Neuronal stem cell (in vitro differentiated cells): Measurements from ENCODE around the gene TIGD4.

ENCODE experiments used
- DNase-seq: peaks from one replicate; pipeline ENCODE4 v3.0.0-alpha.2; 2013; ENCODE audit warnings: low spot score
- H2AFZ ChIP-seq: one replicate; pipeline ENCODE4 v1.6.1; 2013; ENCODE audit warnings: mild to moderate bottlenecking, low read length, inconsistent platforms
- H2AK5ac ChIP-seq: 2 replicates; pipeline ENCODE4 v1.6.1; 2013; ENCODE audit warnings: low read depth, mild to moderate bottlenecking, inconsistent platforms, low read length, moderate library complexity, mixed read lengths
- H2BK120ac ChIP-seq: 2 replicates; pipeline ENCODE4 v1.6.1; 2013; ENCODE audit warnings: low read depth, mild to moderate bottlenecking, inconsistent platforms, low read length, moderate library complexity, mixed read lengths
- H2BK12ac ChIP-seq: one replicate; pipeline ENCODE4 v1.6.1; 2013; ENCODE audit warnings: low read length, inconsistent platforms
- H2BK15ac ChIP-seq: 2 replicates; pipeline ENCODE4 v1.6.1; 2013; ENCODE audit warnings: mild to moderate bottlenecking, low read length, inconsistent platforms, mixed read lengths
- H2BK5ac ChIP-seq: one replicate; pipeline ENCODE4 v1.6.1; 2013; ENCODE audit warnings: inconsistent platforms, mild to moderate bottlenecking, low read length, moderate library complexity
- H3K14ac ChIP-seq: one replicate; pipeline ENCODE4 v1.6.1; 2013; ENCODE audit warnings: low read length, inconsistent platforms
- H3K18ac ChIP-seq: 2 replicates; pipeline ENCODE4 v1.6.1; 2013; ENCODE audit warnings: low read length, inconsistent platforms
- H3K23ac ChIP-seq: 2 replicates; pipeline ENCODE4 v1.6.1; 2013; ENCODE audit warnings: low read depth, mild to moderate bottlenecking, mixed read lengths, low read length, inconsistent platforms; ENCODE audit not compliant: poor library complexity
- H3K27ac ChIP-seq: replicated peaks from 3 replicates; pipeline ENCODE4 v1.5.1; 2013; ENCODE audit warnings: low read length, inconsistent platforms
- H3K27me3 ChIP-seq, 3 experiments: 2 replicates each; pipeline ENCODE4 v1.6.1; 2013; ENCODE audit warnings: low read length in 3 of 3, mild to moderate bottlenecking in 2 of 3, inconsistent platforms in 1 of 3, low read depth in 1 of 3, mixed read lengths in 1 of 3, moderate library complexity in 1 of 3; ENCODE audit not compliant: control insufficient read depth in 3 of 3, insufficient read depth in 3 of 3
- H3K36me3 ChIP-seq, 2 donors: replicated peaks in 1 of 2; 2 replicates each; pipeline ENCODE4 v1.6.1; 2013; ENCODE audit warnings: low read length in 2 of 2; ENCODE audit not compliant: control insufficient read depth in 2 of 2, insufficient read depth in 2 of 2
- H3K4ac ChIP-seq: 2 replicates; pipeline ENCODE4 v1.6.1; 2013; ENCODE audit warnings: inconsistent platforms, mild to moderate bottlenecking, low read length, moderate library complexity
- H3K4me1 ChIP-seq, 2 donors: 1 replicate in 1 of 2; 2 replicates in 1 of 2; pipeline ENCODE4 v1.6.1; 2013; ENCODE audit warnings: low read length in 2 of 2, low read depth in 1 of 2; ENCODE audit not compliant: control insufficient read depth in 2 of 2, insufficient read depth in 1 of 2
- H3K4me2 ChIP-seq: one replicate; pipeline ENCODE4 v1.6.1; 2013; ENCODE audit warnings: mild to moderate bottlenecking, low read length, inconsistent platforms; ENCODE audit not compliant: insufficient read depth, poor library complexity, severe bottlenecking
- H3K4me3 ChIP-seq, 2 donors: 2 replicates each; pipeline ENCODE4 v1.5.1; 2013; ENCODE audit warnings: low read length in 2 of 2, mild to moderate bottlenecking in 2 of 2, inconsistent platforms in 1 of 2, moderate library complexity in 1 of 2
- H3K79me1 ChIP-seq: one replicate; pipeline ENCODE4 v1.6.1; 2013; ENCODE audit warnings: low read depth, mild to moderate bottlenecking, inconsistent platforms, low read length, moderate library complexity
- H3K9ac ChIP-seq: one replicate; pipeline ENCODE4 v1.6.1; 2013; ENCODE audit warnings: mild to moderate bottlenecking, low read depth, low read length, inconsistent platforms; ENCODE audit not compliant: poor library complexity
- H3K9me3 ChIP-seq, 2 donors: replicated peaks in 1 of 2; 2 replicates each; pipeline versions ENCODE3 to v1.6.1; 2013; ENCODE audit warnings: low read length in 2 of 2, mild to moderate bottlenecking in 2 of 2, inconsistent platforms in 1 of 2, low read depth in 1 of 2, mixed read lengths in 1 of 2, moderate library complexity in 1 of 2; ENCODE audit not compliant: control insufficient read depth in 2 of 2, insufficient read depth in 1 of 2
- H4K8ac ChIP-seq: one replicate; pipeline ENCODE4 v1.6.1; 2013; ENCODE audit warnings: low read depth, mild to moderate bottlenecking, inconsistent platforms, low read length, moderate library complexity
- H4K91ac ChIP-seq: one replicate; pipeline ENCODE4 v1.6.1; 2013; ENCODE audit warnings: low read length, low read depth, mild to moderate bottlenecking, inconsistent platforms; ENCODE audit not compliant: poor library complexity
- WGBS, 2 donors: extraction: QIAGEN DNeasy Blood & Tissue Kit; methylation state at CpG; one replicate each; pipeline ENCODE4 v1.1.7; 2013; ENCODE audit warnings: missing lambda C conversion rate in 2 of 2, mixed read lengths in 1 of 2; ENCODE audit not compliant: insufficient read length in 2 of 2, insufficient replicate concordance in 1 of 2; ENCODE audit errors: extremely low coverage in 2 of 2; 5-methylcytosine and 5-hydroxymethylcytosine counted together

TIGD4 gene

GRCh38 chr4:152731997-152732396 is 47.5 kb downstream of the TIGD4 start:
- Histone ChIP-seq H2BK120ac (no peak overlapping the region), H3K4me2 (no peak overlapping the region), H3K79me1 (no peaks in the 10 kb centered on the region), H3K14ac (no peak overlapping the region), H3K4ac (no peak overlapping the region), H2AK5ac (no peak overlapping the region), H3K9ac (no peak overlapping the region), H4K8ac (no peak overlapping the region), H2BK15ac (no peak overlapping the region), H3K27me3 (peaks cover 0 to 9% (median 0%) of the 10 kb centered on the region in 3 experiments), H3K4me3 (no peak overlapping the region), H4K91ac (no peak overlapping the region), H3K27ac (no peak overlapping the region), H3K18ac (no peak overlapping the region), H2BK12ac (no peak overlapping the region), H3K36me3 (no peaks in the 10 kb centered on the region), H3K9me3 (no peaks in the 10 kb centered on the region), H2BK5ac (no peak overlapping the region), H3K4me1 (peaks cover 0 to 3% of the 10 kb centered on the region in 2 donors), H3K23ac (no peak overlapping the region), H2AFZ (no peak overlapping the region)
- no peak for DNase-seq
- no CpG with 5 or more reads among the region's 2 CpGs for WGBS, 2 donors

GRCh38 chr4:152729466-152729865 is 50.1 kb downstream of the TIGD4 start:
- Histone ChIP-seq H3K9me3 (no peaks in the 10 kb centered on the region), H3K9ac (no peak overlapping the region), H3K27ac (no peak overlapping the region), H2BK120ac (no peak overlapping the region), H3K23ac (no peak overlapping the region), H2BK5ac (no peak overlapping the region), H3K4me3 (no peak overlapping the region), H3K4me1 (peaks cover 0 to 3% of the 10 kb centered on the region in 2 donors), H3K4ac (no peak overlapping the region), H3K4me2 (no peak overlapping the region), H3K18ac (no peak overlapping the region), H2AFZ (peak overlapping the region; percentile 27), H4K91ac (no peak overlapping the region), H2BK12ac (no peak overlapping the region), H3K79me1 (no peaks in the 10 kb centered on the region), H3K36me3 (no peaks in the 10 kb centered on the region), H4K8ac (no peak overlapping the region), H3K27me3 (peaks cover 0 to 7% (median 0%) of the 10 kb centered on the region in 3 experiments), H2BK15ac (no peak overlapping the region), H3K14ac (no peak overlapping the region), H2AK5ac (no peak overlapping the region)
- no CpG with 5 or more reads among the region's 2 CpGs for WGBS, 2 donors
- no peak for DNase-seq

DNA sequence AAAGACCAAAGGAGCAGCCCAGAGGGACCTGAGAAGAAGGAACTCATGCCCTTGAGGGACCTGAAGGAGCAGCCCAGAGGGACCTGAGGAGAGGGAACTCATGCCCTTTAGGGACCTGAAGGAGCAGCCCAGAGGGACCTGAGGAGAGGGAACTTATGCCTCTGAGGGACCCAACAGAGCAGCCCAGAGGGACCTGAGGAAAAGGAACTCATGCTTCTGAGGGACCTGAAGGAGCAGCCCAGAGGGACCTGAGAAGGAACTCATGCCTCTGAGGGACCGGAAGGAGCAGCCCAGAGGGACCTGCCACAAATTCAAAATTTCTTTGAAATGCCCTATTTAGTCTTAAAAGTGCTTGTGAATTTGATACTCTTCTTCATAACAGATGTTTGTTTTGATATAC is 51.2 kb downstream of the TIGD4 start:
- no peak overlapping the region for H3K4me3 ChIP-seq
- H3K27ac ChIP-seq, result no peak overlapping the region
- no peaks in the 10 kb centered on the region for H3K9me3 ChIP-seq
- H4K91ac ChIP-seq, result no peak overlapping the region
- H3K18ac ChIP-seq, result no peak overlapping the region
- no peak overlapping the region for H3K23ac ChIP-seq
- no peak for DNase-seq
- H3K27me3 ChIP-seq, result peaks cover 0 to 7% (median 0%) of the 10 kb centered on the region in 3 experiments
- H2BK5ac ChIP-seq, result no peak overlapping the region
- H3K79me1 ChIP-seq, result no peaks in the 10 kb centered on the region
- H3K9ac ChIP-seq, result no peak overlapping the region
- no CpG with 5 or more reads among the region's 1 CpG for WGBS, 2 donors
- no peak overlapping the region for H2BK15ac ChIP-seq
- H3K14ac ChIP-seq, result no peak overlapping the region
- no peak overlapping the region for H2AFZ ChIP-seq
- no peak overlapping the region for H2BK12ac ChIP-seq
- no peak overlapping the region for H3K4me2 ChIP-seq
- no peak overlapping the region for H3K4ac ChIP-seq
- H3K36me3 ChIP-seq, result no peaks in the 10 kb centered on the region
- no peak overlapping the region for H2AK5ac ChIP-seq
- no peak overlapping the region for H4K8ac ChIP-seq
- no peak overlapping the region for H2BK120ac ChIP-seq
- H3K4me1 ChIP-seq, result peaks cover 0 to 3% of the 10 kb centered on the region in 2 donors

DNA sequence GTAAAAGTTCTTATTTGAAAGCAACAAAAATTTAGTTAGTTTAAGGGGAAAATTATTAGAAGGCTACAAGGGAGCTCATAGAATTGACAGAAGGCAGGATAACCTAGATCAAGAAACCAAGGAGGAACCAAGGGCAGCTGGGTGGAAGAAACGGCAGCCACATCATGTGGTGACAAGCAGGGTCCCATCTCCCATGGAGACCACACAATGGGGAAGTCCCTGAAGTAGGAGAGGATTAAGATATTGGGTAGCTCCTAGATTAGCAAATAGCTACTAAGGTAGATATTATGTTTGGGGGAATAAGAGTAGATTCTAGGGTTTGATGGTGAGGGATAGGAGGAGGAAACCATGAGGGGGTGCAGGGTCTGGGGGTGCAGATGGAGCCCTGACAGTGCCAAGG is 51.7 kb downstream of the TIGD4 start:
- no peak overlapping the region for H3K4ac ChIP-seq
- no peak overlapping the region for H3K9ac ChIP-seq
- H4K8ac ChIP-seq, result no peak overlapping the region
- no peak overlapping the region for H2AFZ ChIP-seq
- H2BK120ac ChIP-seq, result no peak overlapping the region
- H2BK5ac ChIP-seq, result no peak overlapping the region
- no peak overlapping the region for H3K23ac ChIP-seq
- H3K4me1 ChIP-seq, result peaks cover 0 to 3% of the 10 kb centered on the region in 2 donors
- H2BK15ac ChIP-seq, result no peak overlapping the region
- WGBS, 2 donors, result no CpG with 5 or more reads among the region's 1 CpG
- no peak overlapping the region for H3K14ac ChIP-seq
- no peak for DNase-seq
- H3K36me3 ChIP-seq, result no peaks in the 10 kb centered on the region
- H3K4me2 ChIP-seq, result no peak overlapping the region
- H3K27me3 ChIP-seq, result peaks cover 0 to 7% (median 0%) of the 10 kb centered on the region in 3 experiments
- H2BK12ac ChIP-seq, result no peak overlapping the region
- no peak overlapping the region for H2AK5ac ChIP-seq
- H3K4me3 ChIP-seq, result no peak overlapping the region
- H3K9me3 ChIP-seq, result no peaks in the 10 kb centered on the region
- no peak overlapping the region for H4K91ac ChIP-seq
- H3K79me1 ChIP-seq, result no peaks in the 10 kb centered on the region
- H3K18ac ChIP-seq, result no peak overlapping the region
- no peak overlapping the region for H3K27ac ChIP-seq
